ENCODE data around the gene FOXP4. TPM values are rescaled to one million over a fixed set of nuclear protein-coding genes. Genes with fewer than 3 reads are reported as not detected.

Gene FOXP4
- total RNA-seq, 1 donor from 2014 or later, result 30.0 TPM

DNA sequence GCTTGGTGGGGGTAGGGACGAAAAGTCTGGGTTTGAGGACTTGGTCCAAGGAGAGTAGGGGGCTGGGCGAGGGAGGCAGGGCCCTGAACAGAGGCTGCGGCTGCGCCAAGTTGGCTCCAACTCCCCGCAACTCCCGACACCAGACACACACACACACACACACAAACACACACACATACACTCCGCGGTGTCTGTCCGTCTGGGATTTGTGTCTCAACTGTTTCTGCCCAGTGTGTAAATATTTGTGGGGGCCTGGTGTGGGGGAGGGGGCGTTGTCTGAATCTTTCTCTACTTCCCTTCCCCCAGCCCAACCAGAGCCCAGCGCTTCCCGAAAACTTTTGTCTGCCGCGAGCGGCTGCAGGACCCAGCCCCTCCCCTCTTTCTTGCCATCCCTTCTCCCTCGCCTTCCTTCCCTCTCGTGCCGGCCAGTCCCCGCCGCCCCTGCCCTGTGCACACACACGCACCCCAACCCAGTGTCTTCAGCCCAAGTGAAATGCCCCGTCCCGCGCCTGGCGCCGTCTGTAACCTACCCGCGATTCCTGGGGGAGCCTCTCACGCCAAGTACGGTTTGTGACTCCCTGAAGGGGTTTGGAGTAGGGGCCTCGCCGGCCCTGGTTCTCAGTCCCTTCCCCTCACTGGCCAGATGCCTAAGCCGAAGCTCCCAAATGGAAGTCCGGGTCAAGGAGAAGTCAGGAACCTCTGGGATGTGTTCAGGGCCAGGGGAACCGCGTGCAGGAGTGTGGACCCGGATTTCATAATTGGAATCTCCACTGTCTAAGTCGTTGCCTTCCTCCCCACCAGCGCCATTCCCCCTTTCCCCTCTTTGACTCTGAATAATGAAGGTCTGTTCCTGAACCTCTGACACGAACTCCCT lies 93.0 kb downstream of the FOXP4 start:
- peak; percentile 40 for DNase-seq
- peaks cover 28% of the 10 kb centered on the region for H3K27me3 ChIP-seq (ENCODE audit: low read depth)
- intact Hi-C loops (cut with DNase I), result no loop called here
- peak overlapping the region; percentile 51 for H3K27ac ChIP-seq
- TF ChIP-seq, protein P1, sequence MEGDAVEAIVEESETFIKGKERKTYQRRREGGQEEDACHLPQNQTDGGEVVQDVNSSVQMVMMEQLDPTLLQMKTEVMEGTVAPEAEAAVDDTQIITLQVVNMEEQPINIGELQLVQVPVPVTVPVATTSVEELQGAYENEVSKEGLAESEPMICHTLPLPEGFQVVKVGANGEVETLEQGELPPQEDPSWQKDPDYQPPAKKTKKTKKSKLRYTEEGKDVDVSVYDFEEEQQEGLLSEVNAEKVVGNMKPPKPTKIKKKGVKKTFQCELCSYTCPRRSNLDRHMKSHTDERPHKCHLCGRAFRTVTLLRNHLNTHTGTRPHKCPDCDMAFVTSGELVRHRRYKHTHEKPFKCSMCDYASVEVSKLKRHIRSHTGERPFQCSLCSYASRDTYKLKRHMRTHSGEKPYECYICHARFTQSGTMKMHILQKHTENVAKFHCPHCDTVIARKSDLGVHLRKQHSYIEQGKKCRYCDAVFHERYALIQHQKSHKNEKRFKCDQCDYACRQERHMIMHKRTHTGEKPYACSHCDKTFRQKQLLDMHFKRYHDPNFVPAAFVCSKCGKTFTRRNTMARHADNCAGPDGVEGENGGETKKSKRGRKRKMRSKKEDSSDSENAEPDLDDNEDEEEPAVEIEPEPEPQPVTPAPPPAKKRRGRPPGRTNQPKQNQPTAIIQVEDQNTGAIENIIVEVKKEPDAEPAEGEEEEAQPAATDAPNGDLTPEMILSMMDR (IDR thresholded peaks at IDR 0.05), result no peak
- no peaks in the 10 kb centered on the region for H3K9me3 ChIP-seq
- no peaks in the 10 kb centered on the region for H3K36me3 ChIP-seq
- peaks cover 30% of the 10 kb centered on the region for H3K4me1 ChIP-seq
- H3K4me3 ChIP-seq, result peak overlapping the region; percentile 57
- ATAC-seq, result peak; percentile 4 to 8

DNA sequence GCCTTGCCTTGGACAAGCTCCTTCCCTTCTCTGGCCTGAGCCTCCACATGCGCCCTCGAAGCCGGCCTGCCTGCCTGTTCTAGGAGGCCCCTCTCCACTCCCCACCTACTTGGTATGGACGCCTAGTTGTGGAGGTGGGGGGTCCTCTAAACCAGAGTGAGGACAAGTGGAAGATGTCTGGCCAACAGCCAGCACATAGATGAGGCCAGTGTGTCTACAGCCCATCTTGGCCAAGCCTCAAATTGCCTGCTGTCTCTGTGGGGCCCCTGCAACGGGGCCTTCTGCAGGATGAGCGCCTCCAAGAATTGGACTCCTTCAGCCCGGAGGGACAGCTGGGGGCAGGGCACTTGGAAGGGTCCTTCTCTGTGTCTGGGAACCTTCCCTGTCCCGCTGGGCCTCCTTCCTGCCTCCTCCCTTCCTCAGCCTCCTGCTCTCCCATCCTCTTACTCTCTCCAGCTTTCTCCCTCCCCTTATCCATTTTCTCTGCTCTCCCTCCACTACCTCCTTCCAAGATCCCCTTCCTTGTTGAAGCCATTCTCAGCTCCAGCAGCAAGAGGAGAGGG lies 93.7 kb downstream of the FOXP4 start:
- intact Hi-C loops (cut with DNase I), result no loop called here
- ATAC-seq (no peak), DNase-seq (peak; percentile 36)
- H3K9me3 ChIP-seq, result no peaks in the 10 kb centered on the region
- H3K27ac ChIP-seq, result no peak overlapping the region
- H3K36me3 ChIP-seq, result no peaks in the 10 kb centered on the region
- peaks cover 30% of the 10 kb centered on the region for H3K4me1 ChIP-seq
- peaks cover 28% of the 10 kb centered on the region for H3K27me3 ChIP-seq (ENCODE audit: low read depth)
- H3K4me3 ChIP-seq, result peak overlapping the region; percentile 57
- TF ChIP-seq, protein P1 (IDR thresholded peaks at IDR 0.05), result no peak

DNA sequence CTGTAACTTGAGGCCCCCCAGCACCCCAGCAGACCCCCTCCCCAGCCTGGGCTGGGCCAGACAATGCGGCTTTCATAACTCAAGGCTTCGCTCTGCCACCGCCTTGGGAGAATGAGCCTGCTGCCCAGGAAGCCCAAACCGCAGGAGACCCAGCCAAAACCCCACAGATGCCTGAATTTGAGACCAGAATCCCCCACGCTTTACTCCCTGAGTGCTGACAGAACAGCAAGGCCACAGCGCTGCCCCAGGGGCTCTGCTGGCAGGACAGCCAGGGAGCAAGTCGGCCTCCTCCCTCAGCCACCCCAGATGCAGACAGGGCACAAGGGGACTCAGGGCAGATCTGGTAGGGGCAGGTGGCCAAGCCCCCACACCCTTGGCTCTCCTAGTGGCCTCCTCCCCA lies 94.2 kb downstream of the FOXP4 start:
- Histone ChIP-seq H3K27me3 (ENCODE audit: low read depth) (peaks cover 28% of the 10 kb centered on the region), H3K4me1 (peaks cover 30% of the 10 kb centered on the region), H3K9me3 (no peaks in the 10 kb centered on the region), H3K27ac (no peak overlapping the region), H3K4me3 (no peak overlapping the region), H3K36me3 (no peaks in the 10 kb centered on the region)
- intact Hi-C loops (cut with DNase I), result no loop called here
- TF ChIP-seq, protein P1 (IDR thresholded peaks at IDR 0.05), result no peak
- DNase-seq (peak; percentile 30), ATAC-seq (no peak)

DNA sequence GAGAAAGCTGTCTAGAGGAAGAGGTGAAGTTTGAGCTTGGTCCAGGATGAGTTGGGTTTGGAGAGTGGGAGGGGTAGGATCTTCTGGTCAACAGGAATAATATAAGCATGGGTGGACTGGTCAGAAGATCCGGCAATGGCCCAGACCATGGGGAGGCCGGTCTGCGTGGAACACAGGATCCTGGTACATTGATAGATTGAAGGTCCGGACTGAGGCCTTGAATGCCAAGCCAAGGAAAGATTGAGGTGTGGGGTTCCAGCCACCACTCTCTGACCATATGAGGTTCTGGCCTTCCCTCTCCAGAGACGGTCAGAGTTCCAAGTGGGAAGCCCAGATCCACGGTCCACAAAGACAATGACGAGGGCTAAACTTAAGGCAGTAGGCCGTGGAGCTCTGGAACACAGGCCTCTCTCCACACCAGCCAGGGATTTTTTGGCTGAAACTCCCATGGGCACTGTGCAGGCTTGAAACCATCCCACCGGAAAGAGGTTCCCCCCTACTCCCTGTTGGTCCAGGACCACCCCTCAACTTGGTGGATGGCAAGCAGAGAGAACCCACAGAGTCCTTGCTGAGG lies 95.3 kb downstream of the FOXP4 start:
- Histone ChIP-seq H3K27me3 (ENCODE audit: low read depth) (peaks cover 28% of the 10 kb centered on the region), H3K27ac (no peak overlapping the region), H3K36me3 (no peaks in the 10 kb centered on the region), H3K4me3 (no peak overlapping the region), H3K9me3 (no peaks in the 10 kb centered on the region), H3K4me1 (peaks cover 30% of the 10 kb centered on the region)
- DNase-seq (peak; percentile 9), ATAC-seq (no peak)
- TF ChIP-seq, protein P1 (IDR thresholded peaks at IDR 0.05), result no peak
- intact Hi-C loops (cut with DNase I), result no loop called here

DNA sequence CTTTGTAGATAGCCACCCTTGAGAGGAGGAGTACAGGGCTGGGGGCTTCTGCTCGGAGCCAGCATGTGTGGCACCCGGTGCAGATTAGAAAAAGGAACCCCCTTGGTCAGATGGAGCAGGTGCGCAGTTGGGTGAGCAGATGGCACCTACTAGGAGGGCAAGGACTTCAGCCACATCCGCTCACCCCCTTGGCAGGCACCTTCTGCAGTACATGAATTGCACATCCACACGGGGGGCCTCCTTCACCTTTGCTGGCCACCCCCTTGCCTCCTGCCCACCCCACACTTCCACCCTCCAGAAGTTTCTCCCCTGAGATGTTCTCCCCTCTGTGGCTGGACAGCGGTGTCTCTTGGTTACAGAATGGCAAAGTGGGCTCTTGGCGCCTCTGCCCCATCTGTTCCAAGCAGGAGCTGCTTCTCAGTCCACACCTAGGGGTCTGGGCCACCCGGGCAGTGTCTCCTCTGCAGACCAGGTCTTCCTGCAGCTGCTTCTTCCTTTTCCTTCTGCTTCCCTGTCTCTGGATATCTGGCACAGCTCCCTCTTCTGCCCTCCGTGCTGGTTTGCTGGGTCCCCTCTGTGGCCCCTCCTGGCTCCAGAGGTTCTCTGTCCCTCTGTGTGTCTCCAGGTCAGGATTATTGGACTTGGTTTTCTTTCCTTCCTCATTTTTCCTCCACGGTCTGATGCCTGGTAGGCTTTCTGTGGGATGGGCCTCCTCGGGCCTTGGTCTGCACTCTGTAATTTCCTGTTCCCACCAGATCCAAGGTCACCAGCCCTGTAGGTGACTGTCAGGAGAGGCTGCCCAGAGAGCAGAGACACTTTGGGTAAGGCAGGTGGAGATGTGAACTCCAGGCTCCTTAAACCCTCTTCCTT lies 96.1 kb downstream of the FOXP4 start:
- ATAC-seq, result no peak

More for the DNA sequence above, 96.1 kb downstream of the FOXP4 start:
- TF ChIP-seq, protein P1 (IDR thresholded peaks at IDR 0.05), result no peak
- H3K36me3 ChIP-seq, result no peaks in the 10 kb centered on the region
- peak; percentile 12 for DNase-seq
- intact Hi-C loops (cut with DNase I), result no loop called here
- no peak overlapping the region for H3K4me3 ChIP-seq
- no peak overlapping the region for H3K27ac ChIP-seq
- peaks cover 22% of the 10 kb centered on the region for H3K4me1 ChIP-seq
- no peaks in the 10 kb centered on the region for H3K9me3 ChIP-seq
- H3K27me3 ChIP-seq (ENCODE audit: low read depth), result peaks cover 21% of the 10 kb centered on the region

Data from lower lobe of right lung (tissue), 2 donors.